Lower leg skin (tissue), 3 donors: ENCODE results near the gene AMBRA1.

Experiments used
- POLR2A ChIP-seq, 2 donors: fragments of 450-650 bp; IDR thresholded peaks; one replicate each; pipeline ENCODE4 v1.6.1; 2016 to 2017; ENCODE audit warnings: antibody characterized with exemption in 2 of 2, mild to moderate bottlenecking in 1 of 2, moderate library complexity in 1 of 2
- TF ChIP-seq, protein P1 (sequence below), 3 donors: fragments of 450-650 bp; IDR thresholded peaks; one replicate each; pipeline ENCODE4 v1.5.1; 2016; ENCODE audit warnings: antibody characterized with exemption in 3 of 3, mild to moderate bottlenecking in 3 of 3, moderate library complexity in 2 of 3

DNA sequence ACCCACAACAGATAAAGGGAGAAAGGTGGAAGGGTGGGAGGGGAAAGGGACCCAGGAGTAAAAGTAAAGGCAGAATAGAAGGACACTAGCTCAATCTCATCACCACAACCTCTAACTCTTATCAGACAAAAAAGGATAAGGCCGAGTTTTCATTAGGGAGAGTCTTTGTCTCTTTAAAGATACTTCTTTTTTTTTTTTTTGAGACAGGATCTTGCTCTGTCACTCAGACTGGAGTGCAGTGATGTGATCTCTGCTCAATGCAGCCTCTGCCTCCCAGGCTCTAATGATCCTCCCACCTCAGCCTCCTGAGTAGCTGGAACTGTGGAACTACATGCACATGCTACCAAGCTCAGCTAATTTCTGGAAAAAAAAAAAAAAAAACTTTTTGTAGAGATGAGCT, 116.7 kb downstream of the AMBRA1 start:
- TF ChIP-seq, protein P1, sequence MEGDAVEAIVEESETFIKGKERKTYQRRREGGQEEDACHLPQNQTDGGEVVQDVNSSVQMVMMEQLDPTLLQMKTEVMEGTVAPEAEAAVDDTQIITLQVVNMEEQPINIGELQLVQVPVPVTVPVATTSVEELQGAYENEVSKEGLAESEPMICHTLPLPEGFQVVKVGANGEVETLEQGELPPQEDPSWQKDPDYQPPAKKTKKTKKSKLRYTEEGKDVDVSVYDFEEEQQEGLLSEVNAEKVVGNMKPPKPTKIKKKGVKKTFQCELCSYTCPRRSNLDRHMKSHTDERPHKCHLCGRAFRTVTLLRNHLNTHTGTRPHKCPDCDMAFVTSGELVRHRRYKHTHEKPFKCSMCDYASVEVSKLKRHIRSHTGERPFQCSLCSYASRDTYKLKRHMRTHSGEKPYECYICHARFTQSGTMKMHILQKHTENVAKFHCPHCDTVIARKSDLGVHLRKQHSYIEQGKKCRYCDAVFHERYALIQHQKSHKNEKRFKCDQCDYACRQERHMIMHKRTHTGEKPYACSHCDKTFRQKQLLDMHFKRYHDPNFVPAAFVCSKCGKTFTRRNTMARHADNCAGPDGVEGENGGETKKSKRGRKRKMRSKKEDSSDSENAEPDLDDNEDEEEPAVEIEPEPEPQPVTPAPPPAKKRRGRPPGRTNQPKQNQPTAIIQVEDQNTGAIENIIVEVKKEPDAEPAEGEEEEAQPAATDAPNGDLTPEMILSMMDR (IDR thresholded peaks at IDR 0.05) = no peak
- no peak for TF ChIP-seq POLR2A (IDR thresholded peaks at IDR 0.05)
